ENCODE data around the gene NTSR2.

NTSR2 gene

GRCh38 chr2:11669454-11670291 is at the start of gene NTSR2:
NTSR2 (minus strand) TSS chr2:11670195; CDS start chr2:11670129, 66 bp downstream.
- no peaks in the 10 kb centered on the region for H3K36me3 ChIP-seq (ENCODE audit: control insufficient read depth in 2 of 2, insufficient read depth in 2 of 2, low read length in 2 of 2)
- H3K27ac ChIP-seq (ENCODE audit: low read length) = no peak within 1 kb of the TSS
- H3K9me3 ChIP-seq (ENCODE audit: control insufficient read depth in 2 of 2, low read length in 2 of 2) = no peaks in the 10 kb centered on the region
- H3K4me1 ChIP-seq (ENCODE audit: control insufficient read depth, insufficient read depth, low read length) = peaks cover 10% of the 10 kb centered on the region
- peak within 1 kb of the TSS in 1 of 2 donors; percentile 35 for H3K4me3 ChIP-seq (ENCODE audit: low read length in 2 of 2)
- peaks cover 6 to 10% of the 10 kb centered on the region in 2 donors for H3K27me3 ChIP-seq (ENCODE audit: control insufficient read depth in 1 of 2, insufficient read depth in 2 of 2, low read length in 2 of 2)
- H3K9ac ChIP-seq (ENCODE audit: low read length in 2 of 2) = no peak within 1 kb of the TSS

GRCh38 chr2:11719230-11719977 is 49.4 kb upstream of the NTSR2 start:
- Histone ChIP-seq H3K27me3 (ENCODE audit: control insufficient read depth in 1 of 2, insufficient read depth in 2 of 2, low read length in 2 of 2) (peaks cover 0 to 2% of the 10 kb centered on the region in 2 donors), H3K9ac (ENCODE audit: low read length in 2 of 2) (no peak overlapping the region), H3K4me1 (ENCODE audit: control insufficient read depth, insufficient read depth, low read length) (no peaks in the 10 kb centered on the region), H3K9me3 (ENCODE audit: control insufficient read depth in 2 of 2, low read length in 2 of 2) (no peaks in the 10 kb centered on the region), H3K36me3 (ENCODE audit: control insufficient read depth in 2 of 2, insufficient read depth in 2 of 2, low read length in 2 of 2) (no peaks in the 10 kb centered on the region), H3K27ac (ENCODE audit: low read length) (no peak overlapping the region), H3K4me3 (ENCODE audit: low read length in 2 of 2) (no peak overlapping the region)

- Histone ChIP-seq H3K36me3 (ENCODE audit: control insufficient read depth in 2 of 2, insufficient read depth in 2 of 2, low read length in 2 of 2) (no peaks in the 10 kb centered on the region), H3K9me3 (ENCODE audit: control insufficient read depth in 2 of 2, low read length in 2 of 2) (no peaks in the 10 kb centered on the region), H3K4me1 (ENCODE audit: control insufficient read depth, insufficient read depth, low read length) (no peaks in the 10 kb centered on the region), H3K27me3 (ENCODE audit: control insufficient read depth in 1 of 2, insufficient read depth in 2 of 2, low read length in 2 of 2) (peaks cover 0 to 2% of the 10 kb centered on the region in 2 donors), H3K27ac (ENCODE audit: low read length) (no peak overlapping the region), H3K4me3 (ENCODE audit: low read length in 2 of 2) (no peak overlapping the region), H3K9ac (ENCODE audit: low read length in 2 of 2) (no peak overlapping the region)
These were observed 48.6 kb upstream of the NTSR2 start for GRCh38 chr2:11718606-11719005.

GRCh38 chr2:11717623-11718022 is 47.6 kb upstream of the NTSR2 start:
- Histone ChIP-seq H3K4me1 (ENCODE audit: control insufficient read depth, insufficient read depth, low read length) (no peaks in the 10 kb centered on the region), H3K36me3 (ENCODE audit: control insufficient read depth in 2 of 2, insufficient read depth in 2 of 2, low read length in 2 of 2) (no peaks in the 10 kb centered on the region), H3K27me3 (ENCODE audit: control insufficient read depth in 1 of 2, insufficient read depth in 2 of 2, low read length in 2 of 2) (peaks cover 0 to 2% of the 10 kb centered on the region in 2 donors), H3K9ac (ENCODE audit: low read length in 2 of 2) (no peak overlapping the region), H3K4me3 (ENCODE audit: low read length in 2 of 2) (no peak overlapping the region), H3K9me3 (ENCODE audit: control insufficient read depth in 2 of 2, low read length in 2 of 2) (no peaks in the 10 kb centered on the region), H3K27ac (ENCODE audit: low read length) (no peak overlapping the region)

- Histone ChIP-seq H3K4me1 (ENCODE audit: control insufficient read depth, insufficient read depth, low read length) (no peaks in the 10 kb centered on the region), H3K36me3 (ENCODE audit: control insufficient read depth in 2 of 2, insufficient read depth in 2 of 2, low read length in 2 of 2) (no peaks in the 10 kb centered on the region), H3K4me3 (ENCODE audit: low read length in 2 of 2) (no peak overlapping the region), H3K27me3 (ENCODE audit: control insufficient read depth in 1 of 2, insufficient read depth in 2 of 2, low read length in 2 of 2) (peaks cover 0 to 2% of the 10 kb centered on the region in 2 donors), H3K27ac (ENCODE audit: low read length) (no peak overlapping the region), H3K9me3 (ENCODE audit: control insufficient read depth in 2 of 2, low read length in 2 of 2) (no peaks in the 10 kb centered on the region), H3K9ac (ENCODE audit: low read length in 2 of 2) (no peak overlapping the region)
These were observed 46.8 kb upstream of the NTSR2 start for GRCh38 chr2:11716689-11717321.

- Histone ChIP-seq H3K4me1 (ENCODE audit: control insufficient read depth, insufficient read depth, low read length) (peaks cover 6% of the 10 kb centered on the region), H3K27me3 (ENCODE audit: control insufficient read depth in 1 of 2, insufficient read depth in 2 of 2, low read length in 2 of 2) (peaks cover 0 to 2% of the 10 kb centered on the region in 2 donors), H3K9ac (ENCODE audit: low read length in 2 of 2) (no peak overlapping the region), H3K4me3 (ENCODE audit: low read length in 2 of 2) (no peak overlapping the region), H3K9me3 (ENCODE audit: control insufficient read depth in 2 of 2, low read length in 2 of 2) (no peaks in the 10 kb centered on the region), H3K36me3 (ENCODE audit: control insufficient read depth in 2 of 2, insufficient read depth in 2 of 2, low read length in 2 of 2) (no peaks in the 10 kb centered on the region), H3K27ac (ENCODE audit: low read length) (no peak overlapping the region)
These were observed 46.1 kb upstream of the NTSR2 start for GRCh38 chr2:11715987-11716652.

GRCh38 chr2:11713815-11714214 is 43.8 kb upstream of the NTSR2 start:
- Histone ChIP-seq H3K36me3 (ENCODE audit: control insufficient read depth in 2 of 2, insufficient read depth in 2 of 2, low read length in 2 of 2) (no peaks in the 10 kb centered on the region), H3K9ac (ENCODE audit: low read length in 2 of 2) (no peak overlapping the region), H3K9me3 (ENCODE audit: control insufficient read depth in 2 of 2, low read length in 2 of 2) (no peaks in the 10 kb centered on the region), H3K4me3 (ENCODE audit: low read length in 2 of 2) (no peak overlapping the region), H3K4me1 (ENCODE audit: control insufficient read depth, insufficient read depth, low read length) (peaks cover 19% of the 10 kb centered on the region), H3K27ac (ENCODE audit: low read length) (no peak overlapping the region), H3K27me3 (ENCODE audit: control insufficient read depth in 1 of 2, insufficient read depth in 2 of 2, low read length in 2 of 2) (no peaks in the 10 kb centered on the region)

GRCh38 chr2:11712866-11713265 is 42.9 kb upstream of the NTSR2 start:
- Histone ChIP-seq H3K9me3 (ENCODE audit: control insufficient read depth in 2 of 2, low read length in 2 of 2) (no peaks in the 10 kb centered on the region), H3K27me3 (ENCODE audit: control insufficient read depth in 1 of 2, insufficient read depth in 2 of 2, low read length in 2 of 2) (no peaks in the 10 kb centered on the region), H3K4me1 (ENCODE audit: control insufficient read depth, insufficient read depth, low read length) (peaks cover 19% of the 10 kb centered on the region), H3K9ac (ENCODE audit: low read length in 2 of 2) (no peak overlapping the region), H3K27ac (ENCODE audit: low read length) (no peak overlapping the region), H3K36me3 (ENCODE audit: control insufficient read depth in 2 of 2, insufficient read depth in 2 of 2, low read length in 2 of 2) (no peaks in the 10 kb centered on the region), H3K4me3 (ENCODE audit: low read length in 2 of 2) (no peak overlapping the region)

GRCh38 chr2:11711751-11712150 is 41.8 kb upstream of the NTSR2 start:
- H3K4me3 ChIP-seq (ENCODE audit: low read length in 2 of 2) = no peak overlapping the region
- H3K27me3 ChIP-seq (ENCODE audit: control insufficient read depth in 1 of 2, insufficient read depth in 2 of 2, low read length in 2 of 2) = no peaks in the 10 kb centered on the region
- peak overlapping the region; percentile 70 for H3K27ac ChIP-seq (ENCODE audit: low read length)
- no peaks in the 10 kb centered on the region for H3K9me3 ChIP-seq (ENCODE audit: control insufficient read depth in 2 of 2, low read length in 2 of 2)
- no peak overlapping the region for H3K9ac ChIP-seq (ENCODE audit: low read length in 2 of 2)
- H3K4me1 ChIP-seq (ENCODE audit: control insufficient read depth, insufficient read depth, low read length) = peaks cover 19% of the 10 kb centered on the region
- no peaks in the 10 kb centered on the region for H3K36me3 ChIP-seq (ENCODE audit: control insufficient read depth in 2 of 2, insufficient read depth in 2 of 2, low read length in 2 of 2)

- Histone ChIP-seq H3K4me3 (ENCODE audit: low read length in 2 of 2) (no peak overlapping the region), H3K27ac (ENCODE audit: low read length) (peak overlapping the region; percentile 70)
These were observed 41.3 kb upstream of the NTSR2 start for GRCh38 chr2:11711354-11711716.

More at GRCh38 chr2:11711354-11711716, 41.3 kb upstream of the NTSR2 start:
- no peaks in the 10 kb centered on the region for H3K36me3 ChIP-seq (ENCODE audit: control insufficient read depth in 2 of 2, insufficient read depth in 2 of 2, low read length in 2 of 2)
- no peak overlapping the region for H3K9ac ChIP-seq (ENCODE audit: low read length in 2 of 2)
- no peaks in the 10 kb centered on the region for H3K9me3 ChIP-seq (ENCODE audit: control insufficient read depth in 2 of 2, low read length in 2 of 2)
- H3K27me3 ChIP-seq (ENCODE audit: control insufficient read depth in 1 of 2, insufficient read depth in 2 of 2, low read length in 2 of 2) = no peaks in the 10 kb centered on the region
- peaks cover 19% of the 10 kb centered on the region for H3K4me1 ChIP-seq (ENCODE audit: control insufficient read depth, insufficient read depth, low read length)

Measured in stomach smooth muscle (tissue), 2 donors.